ENCODE data around the gene C2orf69.

Gene C2orf69

DNA sequence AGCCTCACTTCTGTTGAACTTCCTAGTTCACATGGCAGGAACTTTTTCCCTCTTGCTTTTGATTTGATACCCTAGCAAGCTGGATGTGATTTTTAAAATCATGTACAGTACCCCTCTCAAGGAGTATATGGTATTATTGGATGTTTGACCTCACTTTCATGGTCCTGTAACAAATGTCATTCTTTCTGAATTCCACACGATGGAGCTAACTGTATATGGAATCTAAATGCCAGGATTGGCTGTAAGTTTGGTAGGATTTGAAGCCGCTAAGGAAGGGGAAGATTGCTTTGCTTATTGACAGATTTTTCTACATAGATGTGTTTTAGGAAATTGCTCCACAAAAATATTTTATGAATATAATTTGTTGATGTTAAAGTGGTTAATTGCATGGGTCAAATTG is 62.6 kb downstream of the C2orf69 start:
- DNase-seq: peak; percentile 20

DNA sequence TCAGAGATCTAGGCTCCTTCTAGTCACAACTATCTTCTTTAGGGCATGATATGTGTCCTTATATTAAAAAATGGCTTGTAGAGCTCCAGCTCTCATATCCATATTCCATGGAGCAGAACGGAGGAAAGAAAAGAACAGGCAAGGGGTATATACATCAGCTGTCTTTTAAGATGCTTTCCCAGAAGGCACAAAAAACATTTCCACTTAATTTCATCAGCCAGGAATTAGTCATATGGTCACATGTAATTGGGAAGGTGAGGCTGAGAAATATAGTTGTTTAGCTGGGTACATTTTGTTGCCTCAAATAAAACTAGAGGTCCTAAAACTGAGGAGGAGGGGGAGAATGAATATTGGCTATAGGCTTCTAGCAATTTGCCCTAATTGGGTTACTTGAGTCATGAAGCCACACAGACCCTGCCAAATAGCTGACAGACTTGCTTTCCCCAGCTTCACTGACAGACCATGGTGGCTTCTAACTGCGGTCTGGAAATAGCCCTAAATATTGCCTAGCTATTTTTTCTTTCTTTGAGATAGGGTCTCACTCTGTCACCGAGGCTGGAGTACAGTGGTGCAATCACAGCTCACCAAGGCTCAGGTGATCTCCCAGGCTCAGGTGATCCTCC is 64.3 kb downstream of the C2orf69 start:
- no peak for DNase-seq

Data from NCI-H1105 treated with DMSO at 0.1 percent for 48 hours (cell line).